ENCODE results near the gene CHST13.

Gene CHST13

DNA sequence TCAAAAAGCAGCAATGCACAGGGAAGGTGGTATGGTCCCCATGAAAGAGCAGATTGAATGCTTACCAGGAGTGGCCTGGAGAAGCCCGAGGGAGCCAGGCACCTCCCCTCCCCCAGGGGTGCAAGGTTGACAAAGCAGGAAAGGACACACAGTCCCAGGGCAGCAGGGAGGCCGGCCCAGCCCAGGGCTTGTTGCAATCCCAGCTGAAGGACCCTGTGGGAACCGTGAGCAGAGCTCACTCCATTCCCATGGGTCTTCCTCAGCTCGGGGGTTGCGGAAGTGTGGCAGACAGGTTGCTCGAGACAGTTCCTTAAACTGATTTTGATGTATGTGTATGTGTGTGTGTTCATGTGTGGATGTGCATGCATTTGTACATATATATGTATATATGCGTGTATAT lies 22.2 kb upstream of the CHST13 start:
- no peak for DNase-seq
- intact Hi-C loops (cut with DNase I), result no loop called here

DNA sequence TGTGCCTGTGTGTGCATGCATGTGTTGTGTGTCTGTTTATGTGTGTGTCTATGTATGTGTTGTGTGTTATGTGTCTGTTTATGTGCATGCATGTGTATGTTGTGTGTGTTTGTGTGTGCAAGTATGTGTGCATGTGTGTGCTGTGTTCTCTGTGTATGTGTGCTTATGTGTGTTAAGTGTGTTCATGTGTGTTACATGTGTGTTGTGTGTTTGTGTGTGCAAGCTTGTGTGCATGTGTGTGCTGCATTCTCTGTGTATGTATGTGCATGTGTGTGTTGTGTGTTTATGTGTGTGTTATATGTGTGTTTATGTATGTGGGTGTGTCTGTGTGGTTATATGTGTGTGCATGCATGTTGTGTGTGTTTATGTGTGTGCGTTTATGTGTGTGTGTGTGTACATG lies 21.3 kb upstream of the CHST13 start:
- intact Hi-C loops (cut with DNase I), result no loop called here
- no peak for DNase-seq

DNA sequence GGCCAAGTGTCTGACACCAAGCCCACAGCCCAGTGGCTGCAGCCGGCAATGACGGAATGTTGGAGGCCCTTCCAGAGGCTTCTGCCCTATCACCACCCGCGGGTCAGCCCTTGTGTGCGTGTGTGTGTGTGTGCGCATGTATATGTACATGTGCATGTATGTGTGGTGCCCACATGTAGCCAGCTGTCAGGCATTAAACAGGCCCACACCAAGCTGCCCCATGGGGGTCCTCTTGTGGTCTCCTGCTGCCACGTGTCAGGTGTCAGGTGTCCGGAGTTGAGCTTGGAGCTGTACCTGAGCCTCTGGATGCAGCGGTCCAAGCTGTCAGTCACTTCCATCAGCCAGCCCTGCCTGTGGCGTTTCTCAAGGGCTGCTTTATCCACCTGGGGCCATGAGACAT lies 20.3 kb upstream of the CHST13 start:
- intact Hi-C loops (cut with DNase I), result no loop called here
- no peak for DNase-seq

GRCh38 chr3:126507886-126508285 lies 16.1 kb upstream of the CHST13 start:
- intact Hi-C loops (cut with DNase I), result no loop called here
- DNase-seq, result no peak

GRCh38 chr3:126508564-126508964 lies 15.4 kb upstream of the CHST13 start:
- intact Hi-C loops (cut with DNase I), result no loop called here

GRCh38 chr3:126509597-126510307 lies 14.2 kb upstream of the CHST13 start:
- intact Hi-C loops (cut with DNase I), result no loop called here
- DNase-seq, result peak in 1 of 42 donors; percentile 16

More at GRCh38 chr3:126508564-126508964, 15.4 kb upstream of the CHST13 start:
- DNase-seq, result no peak

DNA sequence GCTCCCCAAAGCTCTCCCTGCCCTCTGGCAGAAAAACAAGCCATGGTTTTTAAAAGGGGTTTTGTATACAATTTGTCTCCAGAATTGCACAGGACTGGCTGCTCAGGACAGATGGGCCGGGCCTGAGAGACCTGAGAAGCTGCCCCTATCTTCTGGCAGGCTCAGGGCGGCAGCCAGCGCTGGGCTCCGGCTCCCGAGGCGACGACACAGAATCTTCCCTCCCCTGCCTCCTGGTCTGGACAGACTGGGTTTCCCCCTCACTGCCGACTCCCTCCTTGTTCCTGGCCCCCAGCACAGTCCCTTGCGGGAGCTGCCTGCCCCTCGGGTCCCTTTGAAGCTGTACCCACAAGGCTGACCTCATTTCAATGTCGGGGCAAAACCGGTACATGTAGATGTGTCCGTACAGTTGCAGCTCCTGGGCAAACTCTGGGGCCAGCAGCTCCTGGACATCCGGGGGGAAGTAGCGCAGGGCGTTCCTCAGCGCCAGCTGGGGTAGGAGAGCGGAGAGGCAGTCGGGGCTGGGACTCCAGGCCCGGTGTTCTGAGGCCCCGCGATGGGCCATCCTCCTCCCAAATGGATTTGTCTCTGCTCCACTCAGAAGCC lies 13.5 kb upstream of the CHST13 start:
- intact Hi-C loops (cut with DNase I), result no loop called here
- DNase-seq, result peak in 1 of 42 donors; percentile 15

- DNase-seq, result peak in 1 of 42 donors; percentile 16
- intact Hi-C loops (cut with DNase I), result no loop called here
Observed at GRCh38 chr3:126511291-126511690, 12.7 kb upstream of the CHST13 start.

DNA sequence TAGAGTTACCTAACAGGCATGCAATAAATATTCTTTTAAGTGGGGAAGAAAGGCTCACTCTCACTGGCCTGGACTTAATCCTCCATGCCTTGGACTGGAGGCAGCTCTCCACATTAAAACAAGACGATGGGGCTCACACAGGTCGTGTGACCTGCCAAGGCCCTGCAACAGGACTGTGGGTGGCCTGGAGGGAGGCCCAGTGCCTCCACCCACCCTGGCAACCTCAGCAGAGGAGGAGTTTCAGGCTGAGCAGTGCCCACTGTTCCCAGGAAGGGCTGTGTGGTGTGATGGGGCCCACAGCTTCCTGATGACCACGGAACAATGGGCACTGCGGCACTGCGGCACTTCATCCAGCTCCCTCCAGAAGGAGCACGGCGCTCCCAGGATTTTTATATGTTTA lies 11.9 kb upstream of the CHST13 start:
- DNase-seq, result peak in 9 of 42 donors; percentile 16 to 55 (median 37)
- intact Hi-C loops (cut with DNase I), result no loop called here

- peak in 1 of 42 donors; percentile 15 for DNase-seq
Observed at GRCh38 chr3:126512916-126513650, 10.9 kb upstream of the CHST13 start.

GRCh38 chr3:126514161-126514560 lies 9.8 kb upstream of the CHST13 start:
- intact Hi-C loops (cut with DNase I), result no loop called here
- DNase-seq, result no peak

More at GRCh38 chr3:126512916-126513650, 10.9 kb upstream of the CHST13 start:
- intact Hi-C loops (cut with DNase I), result no loop called here

- DNase-seq, result no peak
- intact Hi-C loops (cut with DNase I), result no loop called here
Observed at GRCh38 chr3:126515066-126515706, 8.8 kb upstream of the CHST13 start.

DNA sequence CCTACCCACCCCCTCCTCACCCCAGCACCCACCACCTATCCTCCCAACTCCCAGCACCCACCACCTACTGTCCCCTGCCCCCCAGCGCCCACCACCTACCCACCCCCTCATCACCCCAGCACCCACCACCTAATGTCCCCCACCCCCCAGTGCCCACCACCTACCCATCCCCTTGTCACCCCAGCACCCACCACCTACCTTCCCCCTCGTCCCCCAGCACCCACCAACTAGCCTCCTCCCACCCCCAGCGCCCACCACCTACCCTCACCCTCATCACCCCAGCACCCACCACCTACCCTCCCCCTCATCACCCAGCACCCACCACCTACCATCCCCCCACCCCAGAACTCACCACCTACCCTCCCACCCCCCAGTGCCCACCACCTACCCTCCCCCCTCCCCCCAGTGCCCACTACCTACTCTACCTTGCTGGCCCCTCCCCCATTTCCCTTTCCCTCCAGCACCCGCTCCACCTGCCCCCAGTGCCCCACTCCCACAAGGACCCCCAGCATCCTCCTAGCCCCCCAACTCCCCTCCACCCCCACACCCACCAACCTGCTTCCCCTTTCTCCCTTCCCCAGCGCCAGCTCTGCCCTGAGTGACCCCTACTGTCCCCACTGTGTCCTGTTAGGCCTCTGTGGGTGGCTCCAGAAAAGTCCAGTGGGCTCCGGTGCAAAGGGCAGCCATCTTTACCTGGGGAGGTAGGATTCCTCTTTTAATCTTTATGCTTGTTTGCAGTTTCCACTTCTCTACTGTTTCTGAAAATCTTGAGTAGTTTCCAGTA lies 7.6 kb upstream of the CHST13 start:
- intact Hi-C loops (cut with DNase I), result no loop called here
- DNase-seq, result no peak

- intact Hi-C loops (cut with DNase I), result no loop called here
Observed at GRCh38 chr3:126516936-126517290, 7.0 kb upstream of the CHST13 start.

GRCh38 chr3:126517291-126517951 lies 6.5 kb upstream of the CHST13 start, which contains the start of gene UROC1:
UROC1 (minus strand) TSS chr3:126517773; CDS start chr3:126517719, 54 bp downstream.
- intact Hi-C loops (cut with DNase I), result no loop called here
- peak in 1 of 42 donors; percentile 3 for DNase-seq

More at GRCh38 chr3:126516936-126517290, 7.0 kb upstream of the CHST13 start:
- no peak for DNase-seq

- DNase-seq, result peak in 1 of 42 donors; percentile 16
- intact Hi-C loops (cut with DNase I), result no loop called here
Observed at GRCh38 chr3:126517986-126518778, 5.8 kb upstream of the CHST13 start.

GRCh38 chr3:126518779-126519177 lies 5.2 kb upstream of the CHST13 start:
- intact Hi-C loops (cut with DNase I), result no loop called here
- no peak for DNase-seq
